HG02623 (cell line): Measurements from ENCODE around the gene SF3B6.
"Not testable (repeated sequence)": the region's sequence is repeated elsewhere in the genome, so short reads cannot be mapped to it uniquely, and the experiment has no call there.

ENCODE experiments used
- ATAC-seq: cut with Tn5 transposase; IDR thresholded peaks from one replicate; pipeline ENCODE4 v1.9.1; 2021; ENCODE audit warnings: moderate library complexity; ENCODE audit not compliant: unreplicated experiment

The SF3B6 gene

GRCh38 chr2:24095171-24095677 lies 19.1 kb upstream of the SF3B6 start:
- not testable (repeated sequence) for ATAC-seq

GRCh38 chr2:24093270-24093669 lies 17.1 kb upstream of the SF3B6 start:
- ATAC-seq = not testable (repeated sequence)

GRCh38 chr2:24088821-24089359 lies 12.8 kb upstream of the SF3B6 start:
- ATAC-seq = no peak

GRCh38 chr2:24087032-24087431 lies 10.9 kb upstream of the SF3B6 start:
- no peak for ATAC-seq

- no peak for ATAC-seq
Observed at GRCh38 chr2:24086241-24086640, 10.1 kb upstream of the SF3B6 start.

GRCh38 chr2:24085200-24085489 lies 9.0 kb upstream of the SF3B6 start:
- no peak for ATAC-seq

- ATAC-seq = peak; percentile 77
Observed at GRCh38 chr2:24084386-24085199, 8.5 kb upstream of the SF3B6 start, which contains the start of gene TP53I3. TSS of gene TP53I3 (minus strand) at chr2:24084834. CDS start at chr2:24084326, 508 bp downstream.

- peak; percentile 64 for ATAC-seq
Observed at GRCh38 chr2:24083567-24084385, 7.7 kb upstream of the SF3B6 start.

- ATAC-seq = no peak
Observed at GRCh38 chr2:24082787-24083566, 6.9 kb upstream of the SF3B6 start.

- no peak for ATAC-seq
Observed at GRCh38 chr2:24080701-24081100, 4.6 kb upstream of the SF3B6 start.

- ATAC-seq = no peak
Observed at GRCh38 chr2:24077879-24078278, 1.8 kb upstream of the SF3B6 start.

- ATAC-seq = no peak
Observed at GRCh38 chr2:24077535-24077877, 1.4 kb upstream of the SF3B6 start.

- peak; percentile 6 for ATAC-seq
Observed at GRCh38 chr2:24076849-24077534, 866 bp upstream of the SF3B6 start.

- no peak for ATAC-seq
Observed at GRCh38 chr2:24075259-24075658, 867 bp downstream of the SF3B6 start.

GRCh38 chr2:24073816-24074215 lies 2.3 kb downstream of the SF3B6 start:
- ATAC-seq = no peak

- no peak for ATAC-seq
Observed at GRCh38 chr2:24072259-24072658, 3.9 kb downstream of the SF3B6 start.

- no peak for ATAC-seq
Observed at GRCh38 chr2:24065341-24065740, 10.8 kb downstream of the SF3B6 start.

- ATAC-seq = no peak
Observed at GRCh38 chr2:24058564-24059271, 17.4 kb downstream of the SF3B6 start.

GRCh38 chr2:24055750-24056149 lies 20.4 kb downstream of the SF3B6 start:
- ATAC-seq = no peak
